EH (cell line): ENCODE results near the gene PIRT.
"Not testable (repeated sequence)": the region's sequence is repeated elsewhere in the genome, so short reads cannot be mapped to it uniquely, and the experiment has no call there.

ENCODE experiments used
- DNase-seq: peaks from one replicate; pipeline ENCODE4 v3.0.0-alpha.2; 2015; ENCODE audit warnings: low read depth

The PIRT gene

DNA sequence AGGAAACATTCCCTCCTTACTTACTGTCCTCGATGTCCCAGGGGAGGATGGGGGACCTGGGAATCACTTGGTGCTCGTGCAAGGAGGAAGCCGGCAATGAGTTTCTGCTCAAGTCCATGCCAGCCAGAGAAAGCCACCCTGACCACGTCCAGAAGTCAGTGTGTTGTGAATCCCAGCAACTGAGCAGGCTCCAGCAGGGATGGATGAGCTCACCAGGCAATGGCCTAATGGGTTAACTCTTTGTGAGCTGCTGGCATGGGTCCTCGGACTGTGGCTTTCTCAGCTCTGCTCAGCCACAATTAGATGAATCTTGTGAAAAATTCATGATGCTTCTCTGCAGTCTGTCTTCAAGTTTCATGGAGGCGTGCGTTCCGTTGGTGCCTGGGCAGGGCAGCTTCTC lies at the start of gene PIRT:
PIRT (minus strand) TSS at position 167 of the 400 bp plus-strand sequence. CDS start 12,442 bp downstream, outside the sequence.
- no peak for DNase-seq

DNA sequence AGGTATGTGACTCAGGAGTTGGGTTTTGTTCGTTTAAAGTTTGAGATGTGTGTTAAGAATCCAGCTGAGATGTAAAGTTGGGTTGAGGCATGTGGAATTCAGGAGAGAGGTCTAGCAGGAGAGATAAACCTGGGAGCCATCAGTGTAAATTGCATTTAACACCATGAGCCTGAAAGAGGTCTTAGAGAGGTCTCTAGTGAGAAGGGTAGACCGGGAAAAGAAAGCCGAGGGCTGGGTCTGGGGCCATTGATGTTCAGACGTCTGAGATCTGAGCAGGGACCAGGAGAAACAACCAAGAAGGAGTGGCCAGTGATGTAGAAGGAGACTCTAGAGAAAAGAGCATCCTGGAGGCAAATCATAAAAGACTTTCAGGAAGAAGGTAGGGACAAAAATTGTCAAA lies 44.1 kb upstream of the PIRT start:
- no peak for DNase-seq

DNA sequence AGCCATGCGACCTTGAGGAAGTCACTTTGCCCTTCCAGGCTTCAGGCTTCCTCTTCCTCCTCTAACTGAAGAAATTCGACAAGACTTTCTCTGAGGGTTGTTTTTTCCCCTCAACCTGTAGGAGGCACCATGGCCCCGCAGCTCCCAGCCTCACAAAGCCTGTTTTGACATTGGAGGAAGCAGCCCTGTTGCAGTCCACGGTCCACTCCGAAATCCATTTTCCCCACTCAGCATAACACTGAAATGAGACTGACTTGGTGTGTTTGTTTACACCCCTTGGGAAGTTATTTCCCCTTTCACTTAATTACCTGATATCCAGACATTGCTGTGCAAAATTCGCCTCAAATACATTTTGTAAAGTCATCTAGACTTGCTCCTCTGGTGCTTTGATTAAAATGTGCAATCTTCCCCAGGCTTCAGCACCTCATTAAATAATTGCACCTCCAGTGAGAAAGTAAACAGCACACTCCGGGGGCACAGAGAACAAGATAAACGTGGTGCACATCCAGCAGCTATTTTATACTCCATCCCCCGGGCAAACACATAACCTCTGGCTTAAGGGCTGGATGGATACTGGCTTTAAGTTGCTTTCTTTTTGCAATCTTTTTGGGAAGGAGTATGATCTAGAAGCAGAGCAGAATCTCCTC lies 41.4 kb upstream of the PIRT start:
- no peak for DNase-seq

DNA sequence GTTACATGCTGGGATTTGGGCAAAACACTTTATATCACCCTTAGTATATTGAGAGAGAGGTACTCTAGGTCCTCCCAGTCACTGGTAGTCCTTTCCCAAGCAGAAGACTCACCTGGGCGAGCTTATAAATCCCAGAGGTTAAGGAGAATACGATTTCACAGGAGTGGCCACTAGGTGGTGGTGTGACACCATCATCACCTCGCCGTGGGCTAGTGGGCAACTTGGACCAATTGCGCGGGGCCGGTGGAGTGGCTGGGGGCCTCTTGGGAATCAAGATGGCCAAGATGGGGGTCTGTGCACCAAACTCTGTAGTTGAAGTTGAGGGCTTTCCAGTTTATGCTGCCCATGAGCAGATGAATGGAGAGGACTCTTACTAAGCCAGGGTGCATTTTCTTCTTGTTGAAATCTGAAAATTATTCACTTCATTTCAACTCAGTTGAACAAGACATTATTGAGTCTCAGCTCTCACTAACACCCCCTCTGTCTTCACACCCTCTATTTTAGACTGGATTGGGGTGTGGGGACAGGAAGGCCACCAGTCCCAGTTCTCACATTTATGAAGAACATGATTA lies 38.2 kb upstream of the PIRT start:
- DNase-seq, result peak; percentile 15

DNA sequence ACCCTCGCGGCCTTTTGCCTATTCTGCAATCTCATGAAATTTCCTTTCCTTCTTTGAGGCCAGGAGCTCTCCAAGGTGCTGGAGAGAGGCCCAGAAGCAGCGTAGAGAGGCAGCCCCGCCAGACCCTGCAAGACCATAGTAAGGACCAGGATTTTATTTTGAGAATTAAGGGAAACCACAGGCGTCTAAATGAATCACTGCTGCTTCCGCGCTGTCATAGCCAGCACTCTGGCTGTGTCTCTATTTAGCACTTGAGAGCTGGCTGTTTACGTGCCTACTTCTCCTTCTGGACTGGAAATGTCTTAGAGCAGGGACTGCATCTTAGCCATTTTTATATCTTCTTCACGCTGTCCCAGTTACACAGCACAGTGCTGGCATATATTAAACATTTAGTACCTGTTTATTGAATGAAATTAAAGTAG lies 37.6 kb upstream of the PIRT start:
- peak; percentile 12 for DNase-seq

DNA sequence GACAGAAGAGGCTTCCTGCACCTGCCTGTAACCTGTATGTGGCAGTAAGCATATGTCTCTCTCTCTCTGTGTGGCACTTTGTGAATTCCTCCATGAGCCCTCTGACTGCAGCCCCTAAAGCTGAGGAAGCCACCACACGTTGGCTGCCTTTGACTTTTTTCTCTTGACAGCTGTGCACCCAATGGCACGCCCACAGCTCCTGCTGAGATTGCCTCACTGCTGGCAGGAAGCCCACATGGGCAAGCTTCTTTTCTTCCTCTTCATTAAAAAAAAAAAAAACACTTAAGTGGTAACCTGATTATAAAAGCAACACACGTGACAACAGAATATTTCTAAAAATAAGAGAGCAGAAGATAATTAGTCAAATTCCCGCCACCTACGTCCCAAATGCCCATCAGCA lies 34.0 kb upstream of the PIRT start:
- no peak for DNase-seq

DNA sequence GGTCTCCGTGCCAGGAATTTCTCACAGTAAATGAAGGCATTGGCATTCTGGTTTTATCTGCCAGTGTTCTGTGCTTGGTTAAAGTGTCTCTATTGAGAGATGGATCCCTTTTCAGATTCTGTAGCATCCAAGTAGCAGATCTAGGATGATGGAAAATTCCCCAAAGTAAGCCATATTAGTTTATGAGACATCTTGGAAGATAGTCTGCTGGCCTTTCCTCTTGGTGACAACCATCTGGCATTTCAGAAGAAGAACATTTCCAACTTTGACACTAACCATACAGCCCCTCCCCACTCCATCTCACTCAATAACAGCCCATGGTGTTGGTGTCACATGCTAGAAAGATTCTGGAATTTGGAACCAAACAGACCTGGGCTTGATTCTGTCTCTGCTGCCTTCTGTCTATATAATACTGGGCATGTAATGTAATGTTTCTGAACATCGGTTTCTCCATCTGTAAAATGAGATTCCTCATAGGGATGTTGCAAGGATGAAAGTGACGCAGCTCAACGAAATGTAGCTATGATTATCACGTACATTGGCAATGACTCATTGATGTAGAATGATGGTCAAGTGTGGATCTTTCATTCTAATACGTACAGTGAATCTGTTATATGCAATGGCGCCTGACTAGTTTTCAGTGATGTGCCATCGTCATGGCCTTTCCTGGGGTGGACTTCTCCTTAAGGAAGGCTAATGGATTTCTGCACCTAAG lies 32.6 kb upstream of the PIRT start:
- no peak for DNase-seq

DNA sequence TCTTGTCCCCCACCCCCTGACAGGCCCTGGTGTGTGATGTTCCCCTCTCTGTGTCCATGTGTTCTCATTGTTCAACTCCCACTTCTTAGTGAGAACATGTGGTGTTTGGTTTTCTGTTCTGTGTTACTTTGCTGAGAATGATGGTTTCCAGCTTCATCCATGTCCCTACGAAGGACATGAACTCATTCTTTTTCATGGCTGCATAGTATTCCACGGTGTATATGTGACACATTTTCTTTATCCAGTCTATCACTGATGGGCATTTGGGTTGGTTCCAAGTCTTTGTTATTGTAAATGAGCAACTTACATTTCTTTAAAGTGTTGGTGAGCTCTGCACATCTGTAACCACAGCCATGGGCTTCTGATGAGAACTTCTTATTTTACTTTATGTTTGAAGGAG lies 30.9 kb upstream of the PIRT start:
- DNase-seq, result not testable (repeated sequence)

DNA sequence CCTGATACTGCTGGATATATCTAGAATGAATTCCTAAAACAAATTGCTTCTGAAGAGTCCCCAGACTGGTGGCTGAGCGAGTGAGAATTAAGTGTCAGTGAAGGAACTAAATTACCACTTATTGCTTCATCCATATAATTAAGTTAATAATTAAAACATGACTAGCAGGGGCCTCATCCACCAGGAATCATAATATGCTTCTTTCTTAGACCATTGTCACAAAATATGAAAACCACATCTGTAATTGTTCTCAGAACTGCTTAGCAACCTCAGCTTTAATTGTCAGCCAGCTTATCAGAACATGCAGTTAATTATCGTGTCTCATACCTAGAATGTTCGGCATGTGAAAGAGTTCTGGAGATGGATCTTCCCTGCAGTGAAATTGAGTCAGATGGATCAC lies 21.2 kb upstream of the PIRT start:
- no peak for DNase-seq

DNA sequence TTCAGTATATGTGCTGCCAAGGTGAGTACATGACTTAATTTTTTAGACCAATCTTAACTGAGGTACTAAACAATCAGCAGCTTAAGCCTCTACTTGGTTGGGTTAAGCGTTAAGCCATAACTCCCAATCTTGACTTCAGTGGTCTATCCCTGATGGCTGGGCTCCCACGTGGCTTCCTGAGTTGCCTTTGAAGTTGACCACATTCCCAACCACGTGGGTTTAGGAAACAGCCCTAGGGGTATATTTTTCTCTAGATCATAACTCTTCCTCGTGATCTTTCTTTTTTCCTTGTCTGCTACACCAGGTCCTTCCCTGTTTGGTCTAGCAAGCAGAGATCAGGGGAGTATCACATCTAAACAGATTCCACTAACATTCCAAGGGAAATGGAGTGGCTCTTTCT lies 20.1 kb upstream of the PIRT start:
- no peak for DNase-seq

DNA sequence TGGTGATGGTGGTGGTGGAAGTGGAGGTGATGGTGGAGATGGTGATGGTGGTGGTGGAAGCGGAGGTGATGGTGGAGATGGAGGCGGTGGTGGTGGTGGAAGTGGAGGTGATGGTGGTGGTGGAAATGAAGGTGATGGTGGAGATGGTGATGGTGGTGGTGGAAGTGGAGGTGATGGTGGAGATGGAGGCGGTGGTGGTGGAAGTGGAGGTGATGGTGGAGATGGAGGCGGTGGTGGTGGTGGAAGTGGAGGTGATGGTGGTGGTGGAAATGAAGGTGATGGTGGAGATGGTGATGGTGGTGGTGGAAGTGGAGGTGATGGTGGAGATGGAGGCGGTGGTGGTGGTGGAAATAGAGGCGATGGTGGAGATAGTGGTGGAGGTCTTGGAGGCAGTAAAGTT lies 8.7 kb upstream of the PIRT start:
- not testable (repeated sequence) for DNase-seq

DNA sequence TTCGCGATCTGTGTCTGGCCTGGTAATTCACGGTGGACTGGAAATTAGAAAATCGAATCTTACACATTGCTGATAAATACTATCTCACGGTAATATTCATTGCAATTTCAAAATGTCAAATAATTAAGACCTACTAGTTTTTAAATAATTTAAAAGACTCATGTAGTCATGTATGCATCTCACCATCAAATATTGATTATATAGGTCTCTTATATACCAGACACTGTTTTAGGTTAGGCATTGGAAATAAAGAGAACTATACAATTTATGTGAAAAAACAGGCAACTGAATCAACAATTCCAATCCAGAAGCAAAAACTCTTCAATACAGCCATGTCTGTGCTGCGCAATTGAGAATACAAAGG lies 7.5 kb upstream of the PIRT start:
- DNase-seq, result no peak

DNA sequence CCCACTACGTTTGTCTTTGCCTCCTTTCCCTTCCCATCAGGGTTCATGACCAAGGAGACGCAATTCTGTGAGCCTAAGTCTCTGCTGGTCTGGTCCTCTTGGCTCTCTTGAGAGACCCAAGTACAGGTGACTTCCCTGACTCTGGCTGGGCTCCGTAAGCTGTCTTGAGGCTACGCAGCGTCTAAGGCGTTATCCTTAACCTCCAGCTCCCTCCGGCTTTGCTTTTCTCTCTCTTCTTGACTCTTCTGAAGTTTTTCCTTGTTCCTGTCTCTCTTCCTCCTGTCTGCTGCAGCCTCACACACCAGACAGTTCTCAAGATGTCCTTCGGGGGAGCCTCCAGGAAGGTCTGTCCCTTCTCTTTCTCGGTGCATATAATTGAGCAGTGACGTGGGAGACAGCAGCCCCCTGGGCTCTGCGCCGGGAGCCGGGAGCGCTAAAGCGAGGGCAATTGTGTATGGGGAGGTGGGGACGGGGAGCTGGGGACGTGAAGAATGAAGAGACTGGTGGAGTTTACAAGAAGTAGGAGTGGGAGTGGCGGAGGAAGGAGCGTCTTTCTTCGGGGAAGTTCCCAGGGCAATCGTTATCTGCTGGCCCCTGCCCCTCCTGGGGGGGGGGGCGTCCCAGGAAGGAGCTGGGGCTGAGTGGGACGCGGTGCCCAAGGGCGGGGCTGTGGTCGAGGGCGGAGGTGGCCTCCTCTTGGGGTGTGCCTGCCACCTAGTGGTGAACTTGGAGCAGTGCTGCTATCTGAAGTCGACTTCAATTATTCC lies 6.9 kb upstream of the PIRT start:
- DNase-seq, result peak; percentile 67

DNA sequence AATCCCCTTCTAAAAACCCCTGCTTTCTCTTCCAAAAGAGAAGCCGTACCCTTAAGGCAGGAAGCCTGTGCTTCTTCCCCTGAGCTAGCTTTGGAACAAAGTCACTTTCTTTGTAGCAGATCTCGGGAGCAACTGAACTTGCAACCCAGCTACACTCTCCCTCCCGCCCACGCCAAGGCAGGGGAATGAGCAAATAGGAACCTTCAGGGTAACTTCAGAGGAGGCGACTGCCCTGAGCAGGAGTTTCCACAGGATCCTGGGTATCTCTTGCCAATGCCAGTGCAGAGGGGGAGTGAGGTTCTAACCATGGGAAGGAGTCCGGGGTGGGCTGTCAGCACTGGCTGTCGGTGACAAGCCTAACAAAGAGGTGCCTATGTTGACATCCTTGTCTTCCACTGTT lies 5.9 kb upstream of the PIRT start:
- no peak for DNase-seq

DNA sequence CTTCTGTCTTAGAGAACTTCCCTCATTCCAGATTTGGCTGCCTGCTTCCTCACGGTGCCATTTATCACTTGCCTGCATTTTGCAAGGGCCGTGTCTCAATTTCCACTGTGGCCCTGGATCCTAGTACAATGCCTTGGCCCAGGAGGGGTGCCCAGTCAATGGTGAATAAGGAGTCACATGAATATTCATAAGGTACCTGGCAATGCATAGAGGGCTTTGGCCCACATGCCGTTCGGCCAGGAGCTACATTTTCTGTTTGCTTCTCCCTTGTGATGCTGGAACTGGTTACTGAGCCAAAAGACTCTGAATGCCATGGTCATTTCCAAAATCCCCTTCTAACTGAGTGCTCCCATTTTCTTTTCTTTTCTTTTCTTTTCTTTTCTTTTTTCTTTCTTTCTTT lies 4.8 kb upstream of the PIRT start:
- DNase-seq, result no peak

DNA sequence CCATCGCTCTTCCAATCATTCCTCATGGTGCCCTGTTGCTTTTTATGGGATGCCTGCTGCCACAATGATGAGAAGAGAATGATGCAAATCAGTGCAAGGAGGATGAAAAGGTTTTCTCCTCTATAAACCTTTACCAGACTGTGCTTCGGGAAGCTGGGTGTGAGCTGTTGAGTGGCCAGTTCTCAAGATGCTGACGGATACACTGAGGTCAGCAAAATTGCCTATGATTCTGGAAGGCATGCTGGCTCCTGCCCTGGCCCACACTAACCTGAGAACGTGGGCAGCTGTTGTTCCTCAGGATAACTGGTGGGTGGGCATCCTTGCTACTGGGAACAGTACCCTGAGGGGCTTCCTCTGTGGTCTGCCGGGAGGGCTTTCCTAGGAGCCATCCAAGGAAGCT lies 795 bp upstream of the PIRT start:
- DNase-seq, result no peak

DNA sequence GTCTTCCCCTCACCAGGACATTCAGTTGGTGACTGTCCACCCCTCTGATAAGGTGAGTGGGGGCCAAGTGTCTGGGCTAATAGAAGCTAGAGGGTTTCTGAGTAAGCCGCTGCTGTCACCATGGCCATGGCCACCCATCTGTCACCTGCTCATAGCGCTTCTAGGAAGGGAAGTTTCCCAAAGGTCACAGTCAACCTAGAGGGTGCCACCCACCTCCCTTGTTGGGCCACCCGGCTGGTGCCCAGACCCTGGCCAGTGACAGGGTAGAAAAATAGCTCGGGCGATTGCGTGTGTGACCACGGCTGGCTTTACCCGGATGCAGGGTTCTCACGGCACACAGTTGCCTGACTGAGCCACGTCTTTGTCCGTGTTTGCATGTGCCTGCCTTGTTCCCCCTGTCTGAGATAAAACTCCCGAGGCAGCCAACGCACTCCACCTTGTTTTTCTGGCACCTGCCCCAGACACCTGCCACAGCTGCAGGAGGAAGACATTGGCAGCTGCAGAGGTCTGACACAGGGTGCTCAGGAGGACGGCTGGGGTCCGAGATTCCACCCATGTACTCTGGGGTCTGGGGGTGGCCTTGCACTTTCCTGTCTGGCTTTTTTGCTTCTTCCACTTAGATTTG lies 809 bp downstream of the PIRT start:
- DNase-seq, result no peak

DNA sequence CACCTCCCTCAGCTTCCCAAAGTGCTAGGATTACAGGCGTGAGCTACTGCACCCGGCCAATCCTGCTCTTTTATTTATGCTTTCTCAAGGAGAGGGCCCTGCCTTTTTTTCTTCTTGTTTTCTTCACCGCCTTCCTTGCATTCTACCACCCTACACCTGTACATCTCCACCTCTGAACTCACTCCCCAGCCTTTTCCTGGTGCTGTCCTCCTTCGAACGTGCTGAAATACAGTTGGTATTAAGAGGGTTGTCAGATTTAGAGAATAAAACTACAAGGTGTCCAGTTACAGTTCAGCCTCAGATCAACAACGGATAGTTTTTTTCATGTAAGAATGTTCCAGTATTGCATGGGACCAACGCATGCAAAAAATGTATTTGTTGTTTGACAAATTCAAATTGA lies 1.7 kb downstream of the PIRT start:
- no peak for DNase-seq

DNA sequence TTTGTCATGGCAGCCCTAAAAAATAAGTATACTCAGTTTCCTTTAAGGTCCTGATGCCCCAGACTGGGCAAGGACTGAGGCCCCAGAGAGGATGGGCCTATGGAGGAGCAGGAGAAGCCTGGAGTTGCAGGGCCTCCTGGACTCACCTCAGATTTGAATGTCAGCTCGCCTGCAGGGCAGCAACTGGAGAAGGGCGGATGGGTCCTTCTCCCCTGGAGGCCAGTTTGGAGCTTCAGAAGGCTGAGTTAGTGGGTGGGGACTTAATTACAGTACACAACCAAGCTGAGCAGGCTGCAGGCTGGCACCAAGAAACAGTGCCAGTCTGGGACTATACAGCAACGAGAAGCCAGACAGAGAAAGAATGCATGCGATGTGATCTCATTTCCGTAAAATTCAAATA lies 6.2 kb downstream of the PIRT start:
- DNase-seq, result no peak

DNA sequence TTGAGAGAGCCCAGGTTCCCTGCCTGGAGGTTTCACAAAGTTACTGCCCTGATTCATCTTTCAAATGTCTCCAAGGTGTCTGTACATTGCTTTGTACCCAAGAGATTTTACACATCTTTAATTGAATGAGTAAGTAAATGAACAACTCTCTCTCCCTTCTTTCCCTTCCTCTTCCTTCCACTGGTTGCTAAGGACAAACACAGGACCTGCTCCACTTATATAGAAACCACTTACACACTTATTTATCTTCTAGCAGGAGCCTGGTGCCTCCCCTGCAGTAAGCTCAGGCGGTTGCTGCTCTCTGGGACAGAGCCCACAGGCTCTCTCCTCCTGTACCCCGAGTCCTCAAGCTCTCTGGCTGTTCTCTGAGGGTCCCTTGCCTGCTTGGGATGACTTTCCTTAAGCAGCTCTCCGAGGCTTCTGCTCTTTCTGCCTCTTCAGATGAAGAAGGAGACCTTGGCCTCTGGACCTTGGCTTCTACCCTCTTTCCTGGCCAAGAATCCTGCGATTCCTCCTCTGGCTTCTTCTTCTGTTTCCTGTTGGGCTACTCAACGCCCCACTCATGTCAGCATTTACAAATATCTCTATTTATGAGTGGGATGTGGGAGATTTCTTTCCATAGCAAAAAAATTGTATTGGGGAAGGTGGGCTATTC lies 9.9 kb downstream of the PIRT start:
- DNase-seq, result no peak

DNA sequence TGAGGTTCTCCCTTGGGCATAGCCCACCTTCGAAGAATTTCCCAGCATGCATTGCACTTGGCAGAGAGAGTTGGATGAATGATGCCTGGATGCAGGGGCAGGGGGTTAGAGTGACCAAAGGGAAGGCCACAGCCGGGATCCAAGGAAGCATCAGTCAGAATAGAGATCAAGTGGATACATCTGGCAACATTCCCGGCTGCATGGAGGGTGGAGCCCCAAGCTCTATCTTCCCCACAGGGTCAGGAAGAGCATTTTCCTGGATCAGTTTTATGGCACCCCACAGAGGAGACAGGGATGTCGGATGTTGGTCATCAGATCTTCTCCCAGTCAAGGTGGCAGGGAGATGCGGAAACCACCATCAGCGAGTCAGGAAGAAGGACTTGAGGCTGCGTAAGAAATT lies 13.0 kb downstream of the PIRT start:
- no peak for DNase-seq

DNA sequence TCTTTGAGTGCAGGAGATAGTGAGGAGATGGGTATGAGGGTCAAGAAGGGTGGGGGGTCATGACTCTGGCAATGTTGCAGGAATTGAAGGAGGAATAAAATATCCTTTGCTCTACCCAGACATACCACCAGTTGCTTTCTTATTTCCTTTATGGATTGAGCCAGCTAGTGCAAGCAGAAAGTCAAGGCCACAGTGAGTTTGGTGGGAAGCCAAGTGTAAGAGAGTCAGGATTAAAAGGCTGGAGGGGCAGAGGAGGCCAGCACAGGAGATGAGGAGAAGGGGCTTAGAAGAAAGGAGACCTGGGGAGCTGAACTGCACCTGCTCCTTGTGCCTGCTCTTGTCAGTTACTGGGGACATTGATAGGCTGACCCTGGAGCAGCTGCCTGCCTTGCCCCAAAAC lies 16.1 kb downstream of the PIRT start:
- no peak for DNase-seq
